Measurements from ENCODE around the gene SOX30.

The SOX30 gene

GRCh38 chr5:157608972-157609565 is 43.2 kb downstream of the SOX30 start:
- in situ Hi-C loops (cut with MboI; ENCODE audit: low pct_unique_long_range_greater_than_20kb, low sequenced_read_pairs, unreplicated experiment), result no loop called here
- no peak for DNase-seq (ENCODE audit: low spot score)
- no peak for TF ChIP-seq CTCF (IDR thresholded peaks at IDR 0.05; ENCODE audit: extremely low read depth, insufficient read depth, missing control alignments)

GRCh38 chr5:157607371-157608161 is 44.7 kb downstream of the SOX30 start:
- no peak for DNase-seq (ENCODE audit: low spot score)
- TF ChIP-seq CTCF (IDR thresholded peaks at IDR 0.05; ENCODE audit: extremely low read depth, insufficient read depth, missing control alignments), result no peak
- in situ Hi-C loops (cut with MboI; ENCODE audit: low pct_unique_long_range_greater_than_20kb, low sequenced_read_pairs, unreplicated experiment), result no loop called here

- TF ChIP-seq CTCF (IDR thresholded peaks at IDR 0.05; ENCODE audit: extremely low read depth, insufficient read depth, missing control alignments), result no peak
- DNase-seq (ENCODE audit: low spot score), result no peak
- in situ Hi-C loops (cut with MboI; ENCODE audit: low pct_unique_long_range_greater_than_20kb, low sequenced_read_pairs, unreplicated experiment), result no loop called here
Measured at GRCh38 chr5:157606046-157606445, 46.2 kb downstream of the SOX30 start.

DNA sequence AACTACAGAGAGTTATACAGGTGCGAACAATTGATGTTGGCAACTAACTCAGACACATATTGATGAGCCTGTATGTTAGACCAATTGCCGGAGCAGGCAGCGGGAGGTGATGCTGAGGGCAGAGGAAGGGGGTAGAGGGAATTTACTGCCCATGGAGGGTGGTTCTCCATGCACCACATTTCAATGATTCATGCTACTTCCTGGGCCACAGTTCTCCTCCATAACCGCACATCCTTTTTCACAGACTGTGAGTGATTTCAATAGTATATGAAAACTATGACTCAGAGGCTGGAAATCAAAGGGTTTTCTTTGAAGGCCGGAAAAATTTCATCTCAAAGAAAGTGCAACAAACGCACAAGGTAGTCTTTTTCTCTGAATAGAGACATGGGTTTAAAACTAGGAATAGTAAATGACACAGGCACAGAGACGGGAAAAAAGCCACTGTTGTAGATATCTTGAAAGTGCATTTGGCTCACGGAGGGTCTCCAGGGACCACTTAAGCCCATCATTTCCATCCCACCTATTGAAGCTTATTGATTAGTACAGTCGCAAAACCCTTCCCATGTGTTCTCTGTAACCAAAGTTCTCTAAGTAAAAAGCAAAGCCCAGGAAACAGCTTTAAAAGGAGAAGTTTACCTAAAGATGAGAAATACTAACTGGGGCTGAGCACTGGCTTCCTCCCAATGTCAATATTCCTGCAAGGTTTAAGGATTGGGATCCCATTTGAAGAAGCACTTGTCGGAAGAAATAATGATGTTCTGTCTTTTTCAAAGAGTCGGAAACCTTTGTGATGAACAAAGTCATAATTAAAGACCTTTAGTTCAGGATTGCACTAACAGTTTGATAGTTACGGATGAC is 48.7 kb downstream of the SOX30 start:
- no peak for TF ChIP-seq CTCF (IDR thresholded peaks at IDR 0.05; ENCODE audit: extremely low read depth, insufficient read depth, missing control alignments)
- DNase-seq (ENCODE audit: low spot score), result no peak
- in situ Hi-C loops (cut with MboI; ENCODE audit: low pct_unique_long_range_greater_than_20kb, low sequenced_read_pairs, unreplicated experiment), result no loop called here

DNA sequence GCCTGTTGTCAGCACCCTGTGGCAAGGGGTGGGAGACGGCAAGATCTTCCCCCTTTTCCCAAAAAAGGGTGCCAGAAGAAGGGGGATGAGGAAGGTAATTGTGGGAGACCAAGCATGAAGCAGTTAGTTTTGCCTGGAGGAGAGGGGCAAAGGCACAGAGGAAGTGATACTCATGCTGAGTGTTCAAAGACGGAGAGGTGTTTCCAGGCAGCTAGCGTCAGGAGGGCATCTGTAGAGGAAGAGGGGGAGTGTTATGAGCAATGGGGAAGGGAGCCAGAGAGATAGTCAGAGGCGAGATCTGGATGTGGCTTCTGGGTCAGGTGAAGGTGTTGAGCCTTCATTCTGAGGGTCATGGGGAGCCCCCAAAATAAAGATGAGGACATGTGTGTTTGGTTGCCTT is 49.7 kb downstream of the SOX30 start:
- no peak for TF ChIP-seq CTCF (IDR thresholded peaks at IDR 0.05; ENCODE audit: extremely low read depth, insufficient read depth, missing control alignments)
- in situ Hi-C loops (cut with MboI; ENCODE audit: low pct_unique_long_range_greater_than_20kb, low sequenced_read_pairs, unreplicated experiment), result no loop called here
- no peak for DNase-seq (ENCODE audit: low spot score)

DNA sequence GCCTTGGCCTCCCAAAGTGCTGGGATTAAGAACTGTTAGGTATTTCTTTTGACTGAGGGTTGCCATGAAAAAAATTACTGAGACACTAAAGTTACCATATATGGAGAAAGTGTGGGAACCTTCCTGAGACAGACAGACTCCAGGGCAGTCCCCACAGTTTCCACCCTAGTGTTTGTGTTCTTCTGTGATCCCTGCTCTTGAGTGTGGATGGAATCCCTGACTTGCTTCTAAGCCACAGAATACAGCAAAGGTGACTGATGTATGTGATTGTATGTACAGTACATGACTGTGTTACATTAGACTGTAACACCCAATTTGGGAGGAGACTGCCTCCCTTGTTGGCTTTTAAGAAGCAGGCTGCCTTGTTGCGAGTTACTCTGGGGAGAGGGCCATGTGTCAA is 52.0 kb downstream of the SOX30 start:
- in situ Hi-C loops (cut with MboI; ENCODE audit: low pct_unique_long_range_greater_than_20kb, low sequenced_read_pairs, unreplicated experiment), result no loop called here
- TF ChIP-seq CTCF (IDR thresholded peaks at IDR 0.05; ENCODE audit: extremely low read depth, insufficient read depth, missing control alignments), result no peak
- no peak for DNase-seq (ENCODE audit: low spot score)

Data from GM13977 (cell line).